HG03457 (cell line): ENCODE results near the gene MRGPRG.

Source experiments
- ATAC-seq: cut with Tn5 transposase; IDR thresholded peaks from one replicate; pipeline ENCODE4 v1.9.1; 2021; ENCODE audit warnings: moderate number of reproducible peaks; ENCODE audit not compliant: unreplicated experiment

The MRGPRG gene

GRCh38 chr11:3207526-3208189, 11.0 kb downstream of the MRGPRG start:
- no peak for ATAC-seq

GRCh38 chr11:3206922-3207204, 11.8 kb downstream of the MRGPRG start:
- no peak for ATAC-seq

GRCh38 chr11:3206156-3206921, 12.3 kb downstream of the MRGPRG start:
- no peak for ATAC-seq

- ATAC-seq, result no peak
These were observed 13.1 kb downstream of the MRGPRG start for GRCh38 chr11:3205261-3206155.

GRCh38 chr11:3204141-3205015, 14.2 kb downstream of the MRGPRG start:
- no peak for ATAC-seq

GRCh38 chr11:3203221-3204043, 15.2 kb downstream of the MRGPRG start:
- ATAC-seq, result no peak

- no peak for ATAC-seq
These were observed 15.9 kb downstream of the MRGPRG start for GRCh38 chr11:3202759-3203158.

- no peak for ATAC-seq
These were observed 16.3 kb downstream of the MRGPRG start for GRCh38 chr11:3202305-3202704.

- ATAC-seq, result no peak
These were observed 16.9 kb downstream of the MRGPRG start for GRCh38 chr11:3201677-3202181.

- no peak for ATAC-seq
These were observed 17.5 kb downstream of the MRGPRG start for GRCh38 chr11:3201112-3201581.

GRCh38 chr11:3200388-3201111, 18.1 kb downstream of the MRGPRG start:
- ATAC-seq, result no peak

- no peak for ATAC-seq
These were observed 18.9 kb downstream of the MRGPRG start for GRCh38 chr11:3199537-3200295.

GRCh38 chr11:3198815-3199214, 19.8 kb downstream of the MRGPRG start:
- ATAC-seq, result no peak

GRCh38 chr11:3197878-3198528, 20.6 kb downstream of the MRGPRG start:
- no peak for ATAC-seq

- ATAC-seq, result no peak
These were observed 21.4 kb downstream of the MRGPRG start for GRCh38 chr11:3197044-3197695.

GRCh38 chr11:3196161-3197043, 22.2 kb downstream of the MRGPRG start:
- no peak for ATAC-seq
